ENCODE measurements around the gene TRIOBP. TPM values are rescaled to one million over a fixed set of nuclear protein-coding genes. Genes with fewer than 3 reads are reported as not detected.

Gene TRIOBP
- total RNA-seq, 2 experiments from 2014 or later: 31.1 to 31.6 TPM

DNA sequence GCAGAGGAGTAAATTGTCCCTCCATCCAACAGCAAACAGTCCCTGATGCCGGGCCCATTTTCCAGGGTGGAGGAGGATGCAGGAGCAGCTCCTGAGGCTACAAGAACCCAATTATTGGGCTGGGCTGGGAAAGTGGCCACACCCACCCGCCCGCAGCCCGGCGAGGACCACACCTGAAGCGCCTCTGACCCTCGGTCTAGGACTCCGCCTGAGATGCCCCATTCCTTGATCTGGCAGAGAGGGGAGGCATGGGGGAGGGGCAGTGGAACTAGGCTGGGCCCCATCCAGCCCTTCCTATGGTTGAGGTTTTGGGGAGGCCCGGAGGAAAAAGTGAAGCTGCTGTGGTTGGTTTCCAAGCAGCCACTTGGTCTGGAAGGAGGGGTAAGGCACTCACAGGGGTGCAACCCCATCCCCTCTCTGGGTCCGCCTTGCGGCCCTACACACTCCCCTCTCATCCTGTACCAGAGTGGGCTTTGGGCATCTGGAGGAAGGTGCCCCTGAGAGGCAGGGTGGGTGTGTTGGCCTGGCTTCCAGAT is 23.9 kb upstream of the TRIOBP start:
- Histone ChIP-seq H4K20me1 (ENCODE audit: insufficient read depth, low read length) (no peaks in the 10 kb centered on the region), H3K27ac (ENCODE audit: low read depth, low read length, poor library complexity, severe bottlenecking) (no peak overlapping the region), H2AFZ (ENCODE audit: low read length) (no peak overlapping the region), H3K4me3 (ENCODE audit: low read depth, low read length, poor library complexity, severe bottlenecking) (no peak overlapping the region), H3K79me2 (ENCODE audit: insufficient read depth, low read depth, low read length) (no peaks in the 10 kb centered on the region), H3K4me1 (ENCODE audit: insufficient read depth, low read length, poor library complexity, severe bottlenecking) (peaks cover 40% of the 10 kb centered on the region), H3K9me2 (ENCODE audit: insufficient read depth, low read length) (no peaks in the 10 kb centered on the region), H3K36me3 (ENCODE audit: insufficient read depth, low read length) (peaks cover 5% of the 10 kb centered on the region; the same call in 1 of the 2 replicates), H3K4me2 (ENCODE audit: low read length) (peak overlapping the region; percentile 40; the same call in 1 of the 2 replicates), H3K9me3 (ENCODE audit: low read length) (no peaks in the 10 kb centered on the region)
- POLR2A ChIA-PET: interaction anchor here (0.6 kb wide), 1 partner anchor 10 kb away, joined by 3 read pairs; no protein-coding TSS in a partner anchor
- CTCF ChIA-PET (ENCODE audit: unreplicated experiment): no interaction called here
- DNase-seq (ENCODE audit: low spot score): no peak
- no peak for TF ChIP-seq EZH2phosphoT487 (IDR thresholded peaks at IDR 0.05; ENCODE audit: borderline replicate concordance, low read depth, low read length)
- TF ChIP-seq, protein P1, sequence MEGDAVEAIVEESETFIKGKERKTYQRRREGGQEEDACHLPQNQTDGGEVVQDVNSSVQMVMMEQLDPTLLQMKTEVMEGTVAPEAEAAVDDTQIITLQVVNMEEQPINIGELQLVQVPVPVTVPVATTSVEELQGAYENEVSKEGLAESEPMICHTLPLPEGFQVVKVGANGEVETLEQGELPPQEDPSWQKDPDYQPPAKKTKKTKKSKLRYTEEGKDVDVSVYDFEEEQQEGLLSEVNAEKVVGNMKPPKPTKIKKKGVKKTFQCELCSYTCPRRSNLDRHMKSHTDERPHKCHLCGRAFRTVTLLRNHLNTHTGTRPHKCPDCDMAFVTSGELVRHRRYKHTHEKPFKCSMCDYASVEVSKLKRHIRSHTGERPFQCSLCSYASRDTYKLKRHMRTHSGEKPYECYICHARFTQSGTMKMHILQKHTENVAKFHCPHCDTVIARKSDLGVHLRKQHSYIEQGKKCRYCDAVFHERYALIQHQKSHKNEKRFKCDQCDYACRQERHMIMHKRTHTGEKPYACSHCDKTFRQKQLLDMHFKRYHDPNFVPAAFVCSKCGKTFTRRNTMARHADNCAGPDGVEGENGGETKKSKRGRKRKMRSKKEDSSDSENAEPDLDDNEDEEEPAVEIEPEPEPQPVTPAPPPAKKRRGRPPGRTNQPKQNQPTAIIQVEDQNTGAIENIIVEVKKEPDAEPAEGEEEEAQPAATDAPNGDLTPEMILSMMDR (conservative IDR thresholded peaks at IDR 0.05; ENCODE audit: low read length): no peak
- no TSS peak for BruUV-seq (replicated peaks)
- intact Hi-C loops (cut with micrococcal nuclease; ENCODE audit: unreplicated experiment): no loop called here

- H3K4me3 ChIP-seq (ENCODE audit: low read depth, low read length, poor library complexity, severe bottlenecking): no peak overlapping the region
- no peaks in the 10 kb centered on the region; the same call in 1 of the 2 replicates for H3K36me3 ChIP-seq (ENCODE audit: insufficient read depth, low read length)
- H4K20me1 ChIP-seq (ENCODE audit: insufficient read depth, low read length): no peaks in the 10 kb centered on the region
- no peak for DNase-seq (ENCODE audit: low spot score)
- POLR2A ChIA-PET: interaction anchor here (0.8 kb wide), 1 partner anchor 16 kb away, joined by 3 read pairs; no protein-coding TSS in a partner anchor
- BruUV-seq (replicated peaks): no TSS peak
- no peak overlapping the region for H3K27ac ChIP-seq (ENCODE audit: low read depth, low read length, poor library complexity, severe bottlenecking)
- intact Hi-C loops (cut with micrococcal nuclease; ENCODE audit: unreplicated experiment): no loop called here
- H3K4me1 ChIP-seq (ENCODE audit: insufficient read depth, low read length, poor library complexity, severe bottlenecking): peaks cover 44% of the 10 kb centered on the region
- no peaks in the 10 kb centered on the region for H3K9me3 ChIP-seq (ENCODE audit: low read length)
- CTCF ChIA-PET (ENCODE audit: unreplicated experiment): no interaction called here
- H3K4me2 ChIP-seq (ENCODE audit: low read length): no peak overlapping the region
- no peaks in the 10 kb centered on the region for H3K9me2 ChIP-seq (ENCODE audit: insufficient read depth, low read length)
- TF ChIP-seq EZH2phosphoT487 (IDR thresholded peaks at IDR 0.05; ENCODE audit: borderline replicate concordance, low read depth, low read length): no peak
- TF ChIP-seq, protein P1 (conservative IDR thresholded peaks at IDR 0.05; ENCODE audit: low read length): no peak
- no peak overlapping the region for H2AFZ ChIP-seq (ENCODE audit: low read length)
- H3K79me2 ChIP-seq (ENCODE audit: insufficient read depth, low read depth, low read length): no peaks in the 10 kb centered on the region
These were observed 22.6 kb upstream of the TRIOBP start for GRCh38 chr22:37674248-37674647.
